Stimulated activated CD4-positive, alpha-beta T cell treated with anti-CD3 and anti-CD28 coated beads, Interleukin-2, amount 100 ng/mL, for 24 hours (primary cell): Measurements from ENCODE around the gene TERB1.

ENCODE experiments used
- DNase-seq, 2 donors: peaks; one replicate each; pipeline ENCODE4 v3.0.0-alpha.2; 2020

Gene TERB1, protein sequence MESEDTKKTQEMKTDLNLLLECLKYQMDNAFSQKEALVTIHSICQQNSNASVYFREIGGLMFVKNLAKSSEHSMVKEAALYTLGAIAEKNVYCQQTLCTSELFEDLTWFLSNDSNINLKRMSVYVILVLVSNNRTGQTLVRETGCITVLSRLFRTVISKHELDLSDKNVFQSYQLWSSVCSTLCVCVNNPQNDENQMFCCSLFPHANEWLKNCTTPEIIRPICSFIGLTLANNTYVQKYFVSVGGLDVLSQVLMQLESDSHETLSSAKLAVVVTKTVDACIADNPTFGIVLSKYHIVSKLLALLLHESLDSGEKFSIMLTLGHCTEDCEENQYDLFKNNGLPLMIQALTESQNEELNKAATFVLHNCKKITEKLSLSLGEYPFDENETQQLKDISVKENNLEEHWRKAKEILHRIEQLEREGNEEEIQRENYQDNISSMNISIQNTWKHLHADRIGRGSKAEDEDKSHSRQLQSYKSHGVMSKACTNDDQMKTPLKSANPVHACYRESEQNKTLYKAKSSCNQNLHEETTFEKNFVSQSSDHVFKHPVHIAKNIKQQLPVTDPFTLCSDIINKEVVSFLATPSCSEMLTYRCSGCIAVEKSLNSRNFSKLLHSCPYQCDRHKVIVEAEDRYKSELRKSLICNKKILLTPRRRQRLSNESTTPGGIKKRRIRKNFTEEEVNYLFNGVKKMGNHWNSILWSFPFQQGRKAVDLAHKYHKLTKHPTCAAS

GRCh38 chr16:66801320-66802105 lies at the start of gene TERB1:
TSS of gene TERB1 (minus strand) at chr16:66801584. CDS start at chr16:66796798, 4,786 bp downstream.
- no peak for DNase-seq

DNA sequence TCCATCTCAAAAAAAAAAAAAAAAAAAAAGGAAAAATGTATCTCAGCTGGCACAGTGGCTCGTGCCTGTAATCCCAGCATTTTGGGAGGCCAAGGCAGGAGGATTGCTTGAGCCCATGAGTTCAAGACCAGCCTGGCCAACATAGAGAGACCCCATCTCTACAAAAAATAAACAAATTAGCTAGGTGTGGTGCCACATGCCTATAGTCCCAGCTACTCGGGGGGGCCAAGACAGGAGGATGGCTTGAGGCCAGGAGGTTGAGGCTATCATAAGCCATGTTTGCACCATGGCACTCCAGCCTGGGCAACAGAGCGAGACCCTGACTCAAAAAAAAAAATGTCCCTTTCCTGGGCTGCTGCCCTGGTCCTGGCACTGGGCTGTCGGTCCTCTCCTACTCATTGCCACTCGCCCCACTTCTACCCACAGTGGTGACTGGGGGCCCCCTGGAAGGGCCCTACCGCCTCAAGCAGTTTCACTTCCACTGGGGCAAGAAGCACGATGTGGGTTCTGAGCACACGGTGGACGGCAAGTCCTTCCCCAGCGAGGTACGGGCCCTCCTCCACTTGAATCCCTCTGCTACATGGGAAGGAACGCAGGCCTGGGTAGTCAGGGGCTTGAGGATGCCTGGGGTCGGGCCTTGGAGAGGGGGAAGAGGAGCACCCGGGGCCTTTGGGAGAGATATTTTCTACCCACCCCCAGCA lies 48.9 kb upstream of the TERB1 start:
- no peak for DNase-seq

- no peak for DNase-seq
These were observed 48.2 kb upstream of the TERB1 start for GRCh38 chr16:66849549-66849948.

GRCh38 chr16:66849021-66849420 lies 47.6 kb upstream of the TERB1 start:
- DNase-seq: no peak

DNA sequence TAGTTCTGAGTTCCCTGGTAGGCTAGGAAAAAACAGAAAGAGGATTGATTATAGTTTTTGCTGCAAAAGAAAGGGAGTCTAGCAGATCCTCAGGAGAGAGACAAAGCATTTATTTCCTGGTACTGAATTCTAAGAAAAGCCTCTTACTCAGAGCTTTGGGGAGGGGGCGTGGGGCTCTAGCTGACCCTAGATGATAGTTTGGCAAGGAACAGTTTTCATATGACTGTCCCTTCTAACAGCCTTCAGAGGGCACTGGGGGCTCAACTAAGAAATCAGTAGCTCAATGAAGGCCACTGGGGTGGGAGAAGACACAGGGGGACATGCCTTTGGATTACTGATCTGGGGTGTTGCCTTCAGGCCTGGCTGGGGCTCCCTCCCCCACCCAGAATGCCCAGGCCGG lies 46.8 kb upstream of the TERB1 start:
- DNase-seq: no peak

DNA sequence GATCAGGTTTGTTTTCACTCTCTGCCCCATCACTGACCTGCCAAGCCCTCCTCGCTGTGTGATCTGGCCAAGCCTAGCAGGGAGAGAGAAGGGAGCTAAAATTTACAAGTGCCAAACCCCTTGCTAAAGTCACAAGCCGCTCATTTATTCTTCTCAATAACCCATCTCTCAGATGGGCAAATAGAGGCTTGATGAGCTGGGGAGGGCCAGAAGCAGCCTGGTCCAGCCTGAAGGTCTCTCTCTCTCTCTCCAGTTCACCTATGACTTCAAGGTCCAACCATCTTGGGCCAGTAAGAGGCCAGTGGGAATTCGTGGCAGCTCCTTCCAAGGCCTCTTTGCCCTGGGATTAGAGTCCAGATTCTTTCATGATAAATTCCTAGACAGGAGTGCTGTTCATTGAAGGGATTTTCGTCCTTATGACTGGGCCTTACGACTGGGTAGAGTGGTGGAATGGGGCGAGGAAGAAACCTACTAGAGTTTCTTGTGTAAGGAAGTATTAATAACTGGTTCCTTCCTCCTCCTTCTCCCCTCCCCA lies 46.2 kb upstream of the TERB1 start:
- no peak for DNase-seq

DNA sequence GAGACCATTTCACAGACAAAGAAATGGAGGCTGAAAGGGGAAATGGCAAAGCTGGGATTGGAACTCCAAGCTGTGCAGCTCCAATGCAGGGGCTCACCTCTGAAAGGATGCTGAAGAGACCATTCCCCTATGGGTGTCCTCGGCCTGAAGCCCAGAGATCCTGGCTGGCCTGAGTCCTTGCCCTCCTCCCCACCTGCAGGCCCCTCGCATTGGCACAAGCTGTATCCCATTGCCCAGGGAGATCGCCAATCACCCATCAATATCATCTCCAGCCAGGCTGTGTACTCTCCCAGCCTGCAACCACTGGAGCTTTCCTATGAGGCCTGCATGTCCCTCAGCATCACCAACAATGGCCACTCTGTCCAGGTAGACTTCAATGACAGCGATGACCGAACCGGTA lies 45.4 kb upstream of the TERB1 start:
- no peak for DNase-seq

GRCh38 chr16:66846266-66846665 lies 44.9 kb upstream of the TERB1 start:
- DNase-seq: no peak

- no peak for DNase-seq
These were observed 44.4 kb upstream of the TERB1 start for GRCh38 chr16:66845791-66846221.

GRCh38 chr16:66845080-66845410 lies 43.7 kb upstream of the TERB1 start:
- peak in 1 of 2 donors; percentile 11 for DNase-seq

- DNase-seq: peak in 1 of 2 donors; percentile 5
These were observed 43.1 kb upstream of the TERB1 start, which contains the start of gene CA7 for GRCh38 chr16:66844342-66845079. TSS of gene CA7 (plus strand) at chr16:66844414. CDS start at chr16:66844488, 74 bp downstream.

DNA sequence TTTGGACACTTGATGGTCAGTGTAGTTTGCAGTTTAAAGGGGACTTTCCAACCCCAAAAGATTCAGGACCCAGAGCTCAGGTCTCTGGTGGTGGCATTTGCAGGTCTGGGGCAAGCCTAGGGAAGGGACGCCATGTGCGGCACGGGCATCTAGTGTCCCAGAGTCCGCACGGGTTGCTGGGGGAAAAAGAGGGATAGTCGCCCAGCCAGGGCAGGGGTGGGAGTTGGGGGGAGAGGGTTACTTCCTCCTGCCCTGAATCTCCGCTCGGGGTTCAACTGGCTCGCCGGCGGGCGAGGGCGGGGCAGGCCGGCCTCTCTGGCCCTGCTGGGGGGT lies 42.6 kb upstream of the TERB1 start:
- no peak for DNase-seq

DNA sequence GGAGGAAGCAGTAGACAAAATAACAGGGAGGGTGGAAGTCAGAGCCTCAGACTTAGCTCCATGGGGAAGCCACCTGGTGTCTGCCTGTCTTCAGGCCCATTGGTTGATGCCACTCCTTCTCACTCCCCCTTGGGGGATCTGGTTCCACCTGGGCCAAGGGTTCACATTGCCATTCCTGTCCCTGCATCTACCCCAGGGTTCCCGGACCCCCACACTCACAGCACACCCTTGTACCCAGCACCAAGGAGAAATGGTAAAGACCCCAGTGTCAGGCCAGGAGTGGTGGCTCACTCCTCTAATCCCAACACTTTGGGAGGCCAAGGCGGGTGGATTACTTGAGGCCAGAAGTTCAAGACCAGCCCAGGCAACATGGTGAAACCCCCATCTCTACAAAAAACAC lies 41.8 kb upstream of the TERB1 start:
- DNase-seq: no peak

- no peak for DNase-seq
These were observed 41.4 kb upstream of the TERB1 start for GRCh38 chr16:66842765-66843164.

- no peak for DNase-seq
These were observed 40.0 kb upstream of the TERB1 start for GRCh38 chr16:66841366-66841765.

- DNase-seq: no peak
These were observed 39.5 kb upstream of the TERB1 start for GRCh38 chr16:66840883-66841282.

DNA sequence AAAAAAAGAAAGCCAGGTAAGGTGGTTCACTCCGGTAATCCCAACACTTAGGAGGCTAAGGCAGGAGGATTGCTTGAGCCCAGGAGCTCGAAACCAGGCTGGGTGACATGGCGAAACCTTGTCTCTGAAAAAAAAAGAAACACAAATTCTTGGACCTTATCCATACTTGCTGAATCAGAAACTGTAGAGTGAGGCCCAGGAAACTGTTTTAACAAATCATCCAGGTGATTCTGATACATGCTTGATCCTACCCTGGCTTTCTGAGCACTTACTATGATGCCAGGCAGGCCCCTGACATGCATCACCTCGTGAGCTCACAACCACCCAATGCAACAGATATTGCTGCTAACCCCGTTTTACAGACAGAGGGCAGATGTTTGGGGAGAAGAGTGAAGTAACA lies 33.4 kb upstream of the TERB1 start:
- no peak for DNase-seq

DNA sequence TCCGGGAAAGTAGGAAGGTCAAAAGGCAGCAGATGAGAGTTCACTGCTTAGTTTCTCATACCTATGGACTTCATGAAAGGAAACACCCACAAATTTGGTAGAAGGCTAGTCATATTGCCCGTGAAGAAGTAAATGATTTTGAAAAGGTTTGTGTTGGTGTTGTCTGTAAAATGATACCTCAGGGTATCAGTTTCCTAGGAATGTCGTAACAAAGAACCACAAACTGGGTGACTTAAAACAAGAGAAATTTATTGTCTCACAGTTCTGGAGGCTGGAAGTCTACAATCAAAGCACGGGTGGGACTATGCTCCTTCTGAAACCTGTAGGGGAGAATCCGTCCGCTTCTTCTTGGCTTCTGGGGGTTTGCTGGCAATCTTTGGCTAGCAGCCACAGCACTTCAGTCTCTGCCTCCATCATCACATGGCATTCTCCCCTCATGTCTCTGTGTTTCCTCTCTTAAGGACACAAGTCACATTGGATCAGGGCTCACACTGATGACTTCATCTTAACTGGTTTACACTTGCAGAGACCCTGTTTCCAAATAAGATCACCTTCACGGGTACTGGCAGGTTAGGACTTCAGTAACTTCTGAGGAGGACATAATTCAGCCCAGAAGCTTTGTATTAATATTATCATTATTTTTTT lies 31.4 kb upstream of the TERB1 start:
- DNase-seq: no peak

DNA sequence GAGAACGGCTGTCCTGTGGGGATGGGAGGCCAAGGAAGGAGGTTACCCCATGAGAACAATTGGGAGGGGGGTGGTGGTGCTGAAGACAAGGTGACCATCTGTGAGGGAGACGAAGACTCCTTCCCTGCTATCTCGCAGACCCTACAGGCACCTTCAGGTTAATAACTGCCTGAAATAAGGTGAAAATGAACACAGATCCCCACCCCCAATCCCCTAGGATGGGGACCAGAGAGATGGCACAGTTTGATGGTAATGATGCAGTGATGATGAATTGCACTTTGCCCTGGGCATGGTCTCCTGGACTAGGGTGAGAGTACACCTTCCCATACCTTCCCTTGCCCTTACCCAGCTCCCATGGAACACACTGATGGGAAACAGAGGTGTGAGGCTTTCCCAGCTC lies 30.8 kb upstream of the TERB1 start:
- no peak for DNase-seq

- DNase-seq: peak; percentile 89 to 92
These were observed 29.3 kb upstream of the TERB1 start, which contains the start of gene NAE1 for GRCh38 chr16:66830422-66831404. TSS of gene NAE1 (minus strand) at chr16:66830976. CDS start at chr16:66830899, 77 bp downstream.
